ENCODE measurements around the gene PLEKHM3. TPM values are rescaled to one million over a fixed set of nuclear protein-coding genes. Genes with fewer than 3 reads are reported as not detected.

The PLEKHM3 gene
- total RNA-seq, 2 experiments from 2014 or later, result 11.3 to 11.6 TPM

GRCh38 chr2:207782238-207783030 lies 242.9 kb downstream of the PLEKHM3 start:
- Histone ChIP-seq H3K9me3 (ENCODE audit: control insufficient read depth in 1 of 2, insufficient read depth in 1 of 2, low read length in 2 of 2) (no peaks in the 10 kb centered on the region), H3K27me3 (ENCODE audit: control insufficient read depth in 1 of 2, insufficient read depth in 2 of 2, low read length in 2 of 2) (no peaks in the 10 kb centered on the region), H3K4me3 (ENCODE audit: low read length) (no peak overlapping the region), H3K36me3 (ENCODE audit: insufficient read depth, low read length) (no peaks in the 10 kb centered on the region), H3K4me1 (ENCODE audit: insufficient read depth, low read length) (no peaks in the 10 kb centered on the region), H3K27ac (ENCODE audit: low read depth in 1 of 2, low read length in 2 of 2) (no peak overlapping the region)
- no peaks in the 10 kb centered on the region for H3K9me3 Mint-ChIP-seq
- ATAC-seq (ENCODE audit: poor library complexity), result no peak
- DNase-seq, result no peak
- ChIA-PET POLR2A (no interaction called here), CTCF (interaction anchor here (0.6 kb wide), 2 partner anchors 12 to 1512 kb away, joined by 3 read pairs; partner anchors contain the start of gene FZD5)
- TF ChIP-seq, protein P1, sequence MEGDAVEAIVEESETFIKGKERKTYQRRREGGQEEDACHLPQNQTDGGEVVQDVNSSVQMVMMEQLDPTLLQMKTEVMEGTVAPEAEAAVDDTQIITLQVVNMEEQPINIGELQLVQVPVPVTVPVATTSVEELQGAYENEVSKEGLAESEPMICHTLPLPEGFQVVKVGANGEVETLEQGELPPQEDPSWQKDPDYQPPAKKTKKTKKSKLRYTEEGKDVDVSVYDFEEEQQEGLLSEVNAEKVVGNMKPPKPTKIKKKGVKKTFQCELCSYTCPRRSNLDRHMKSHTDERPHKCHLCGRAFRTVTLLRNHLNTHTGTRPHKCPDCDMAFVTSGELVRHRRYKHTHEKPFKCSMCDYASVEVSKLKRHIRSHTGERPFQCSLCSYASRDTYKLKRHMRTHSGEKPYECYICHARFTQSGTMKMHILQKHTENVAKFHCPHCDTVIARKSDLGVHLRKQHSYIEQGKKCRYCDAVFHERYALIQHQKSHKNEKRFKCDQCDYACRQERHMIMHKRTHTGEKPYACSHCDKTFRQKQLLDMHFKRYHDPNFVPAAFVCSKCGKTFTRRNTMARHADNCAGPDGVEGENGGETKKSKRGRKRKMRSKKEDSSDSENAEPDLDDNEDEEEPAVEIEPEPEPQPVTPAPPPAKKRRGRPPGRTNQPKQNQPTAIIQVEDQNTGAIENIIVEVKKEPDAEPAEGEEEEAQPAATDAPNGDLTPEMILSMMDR (IDR thresholded peaks at IDR 0.05), result no peak
- H3K4me3 Mint-ChIP-seq, result no peak overlapping the region
- H3K4me1 Mint-ChIP-seq (ENCODE audit: low read depth), result no peaks in the 10 kb centered on the region
- intact Hi-C loops (cut with DNase I, micrococcal nuclease), result no loop called here
- no peaks in the 10 kb centered on the region for H3K27me3 Mint-ChIP-seq
- no peak overlapping the region for H3K27ac Mint-ChIP-seq
- H3K36me3 Mint-ChIP-seq (ENCODE audit: low read depth), result no peaks in the 10 kb centered on the region

DNA sequence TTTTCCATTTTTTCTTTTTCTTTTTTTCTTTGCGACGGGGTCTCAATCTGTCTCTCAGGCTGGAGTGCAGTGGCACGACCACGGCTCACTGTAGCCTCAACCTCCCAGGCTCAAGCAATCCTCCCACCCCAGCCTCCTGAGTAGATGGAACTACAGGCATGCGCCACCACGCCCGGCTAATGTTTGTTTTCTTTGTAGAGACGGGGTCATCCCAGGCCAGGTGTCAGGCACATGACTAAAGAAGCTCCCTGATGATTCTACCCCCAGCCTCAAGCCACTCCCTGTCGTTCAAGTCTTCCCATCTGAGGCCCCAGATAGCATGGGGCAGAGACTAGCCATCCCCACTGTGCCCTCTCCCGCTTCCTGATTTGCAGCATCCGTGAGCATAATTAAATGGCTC lies 245.8 kb downstream of the PLEKHM3 start:
- no peak overlapping the region for H3K4me3 Mint-ChIP-seq
- H3K4me1 Mint-ChIP-seq (ENCODE audit: low read depth), result no peaks in the 10 kb centered on the region
- ChIA-PET CTCF (no interaction called here), POLR2A (no interaction called here)
- Histone ChIP-seq H3K27me3 (ENCODE audit: control insufficient read depth in 1 of 2, insufficient read depth in 2 of 2, low read length in 2 of 2) (no peaks in the 10 kb centered on the region), H3K36me3 (ENCODE audit: insufficient read depth, low read length) (no peaks in the 10 kb centered on the region), H3K4me3 (ENCODE audit: low read length) (no peak overlapping the region), H3K4me1 (ENCODE audit: insufficient read depth, low read length) (no peaks in the 10 kb centered on the region), H3K9me3 (ENCODE audit: control insufficient read depth in 1 of 2, insufficient read depth in 1 of 2, low read length in 2 of 2) (no peaks in the 10 kb centered on the region), H3K27ac (ENCODE audit: low read depth in 1 of 2, low read length in 2 of 2) (no peak overlapping the region)
- TF ChIP-seq, protein P1 (IDR thresholded peaks at IDR 0.05), result no peak
- H3K27me3 Mint-ChIP-seq, result no peaks in the 10 kb centered on the region
- DNase-seq (no peak), ATAC-seq (ENCODE audit: poor library complexity) (no peak)
- H3K27ac Mint-ChIP-seq, result no peak overlapping the region
- H3K9me3 Mint-ChIP-seq, result no peaks in the 10 kb centered on the region
- intact Hi-C loops (cut with DNase I, micrococcal nuclease), result no loop called here
- no peaks in the 10 kb centered on the region for H3K36me3 Mint-ChIP-seq (ENCODE audit: low read depth)

GRCh38 chr2:207778298-207778882 lies 246.9 kb downstream of the PLEKHM3 start:
- Mint-ChIP-seq H3K9me3 (no peaks in the 10 kb centered on the region), H3K27ac (no peak overlapping the region), H3K4me1 (ENCODE audit: low read depth) (no peaks in the 10 kb centered on the region), H3K27me3 (no peaks in the 10 kb centered on the region), H3K36me3 (ENCODE audit: low read depth) (no peaks in the 10 kb centered on the region), H3K4me3 (no peak overlapping the region)
- TF ChIP-seq, protein P1 (IDR thresholded peaks at IDR 0.05), result no peak
- ChIA-PET POLR2A (no interaction called here), CTCF (no interaction called here)
- no peak for ATAC-seq (ENCODE audit: poor library complexity)
- no peak overlapping the region for H3K4me3 ChIP-seq (ENCODE audit: low read length)
- intact Hi-C loops (cut with DNase I, micrococcal nuclease), result no loop called here
- DNase-seq, result no peak
- no peaks in the 10 kb centered on the region for H3K36me3 ChIP-seq (ENCODE audit: insufficient read depth, low read length)
- H3K27me3 ChIP-seq (ENCODE audit: control insufficient read depth in 1 of 2, insufficient read depth in 2 of 2, low read length in 2 of 2), result no peaks in the 10 kb centered on the region
- no peaks in the 10 kb centered on the region for H3K9me3 ChIP-seq (ENCODE audit: control insufficient read depth in 1 of 2, insufficient read depth in 1 of 2, low read length in 2 of 2)
- no peak overlapping the region for H3K27ac ChIP-seq (ENCODE audit: low read depth in 1 of 2, low read length in 2 of 2)
- no peaks in the 10 kb centered on the region for H3K4me1 ChIP-seq (ENCODE audit: insufficient read depth, low read length)

Data from CD4-positive, alpha-beta T cell (primary cell).